Skeletal muscle tissue (tissue), 4 donors: ENCODE measurements around the gene HSD17B2. TPM values are rescaled to one million over a fixed set of nuclear protein-coding genes. Genes with fewer than 3 reads are reported as not detected.
"Not testable (repeated sequence)": the region's sequence is repeated elsewhere in the genome, so short reads cannot be mapped to it uniquely, and the experiment has no call there.

Source experiments
- H3K27ac ChIP-seq: one replicate; pipeline ENCODE4 v1.7.0; 2013; ENCODE audit warnings: mild to moderate bottlenecking, low read depth, low read length, inconsistent platforms
- H3K27me3 ChIP-seq, 3 donors: one replicate each; pipeline ENCODE4 v1.7.0; 2013; ENCODE audit warnings: low read length in 3 of 3; ENCODE audit not compliant: control insufficient read depth in 3 of 3, insufficient read depth in 3 of 3
- H3K36me3 ChIP-seq, 3 donors: one replicate each; pipeline ENCODE4 v1.7.0; 2013; ENCODE audit warnings: low read length in 3 of 3; ENCODE audit not compliant: control insufficient read depth in 3 of 3, insufficient read depth in 3 of 3
- H3K4me1 ChIP-seq, 3 donors: one replicate each; pipeline ENCODE4 v1.7.0; 2013; ENCODE audit warnings: low read length in 3 of 3, mild to moderate bottlenecking in 3 of 3; ENCODE audit not compliant: control insufficient read depth in 3 of 3, insufficient read depth in 3 of 3
- H3K4me3 ChIP-seq, 3 donors: one replicate each; pipeline ENCODE4 v1.7.0; 2013; ENCODE audit warnings: low read length in 3 of 3
- H3K9ac ChIP-seq, 3 donors: one replicate each; pipeline ENCODE4 v1.7.0; 2013; ENCODE audit warnings: low read length in 3 of 3, mild to moderate bottlenecking in 3 of 3, moderate library complexity in 2 of 3, low read depth in 1 of 3
- H3K9me3 ChIP-seq, 3 donors: one replicate each; pipeline ENCODE4 v1.7.0; 2013; ENCODE audit warnings: low read length in 3 of 3; ENCODE audit not compliant: control insufficient read depth in 3 of 3
- total RNA-seq: library from RNA; depleted of rRNA; stranded (reverse); fragments of >200 nt; gene quantifications from one replicate; pipeline ENCODE4 v1.2.3, GENCODE V29; 2014
- donor health status: Osteomylitis.

The HSD17B2 gene
- total RNA-seq, 1 donor from 2014 or later, result not detected

DNA sequence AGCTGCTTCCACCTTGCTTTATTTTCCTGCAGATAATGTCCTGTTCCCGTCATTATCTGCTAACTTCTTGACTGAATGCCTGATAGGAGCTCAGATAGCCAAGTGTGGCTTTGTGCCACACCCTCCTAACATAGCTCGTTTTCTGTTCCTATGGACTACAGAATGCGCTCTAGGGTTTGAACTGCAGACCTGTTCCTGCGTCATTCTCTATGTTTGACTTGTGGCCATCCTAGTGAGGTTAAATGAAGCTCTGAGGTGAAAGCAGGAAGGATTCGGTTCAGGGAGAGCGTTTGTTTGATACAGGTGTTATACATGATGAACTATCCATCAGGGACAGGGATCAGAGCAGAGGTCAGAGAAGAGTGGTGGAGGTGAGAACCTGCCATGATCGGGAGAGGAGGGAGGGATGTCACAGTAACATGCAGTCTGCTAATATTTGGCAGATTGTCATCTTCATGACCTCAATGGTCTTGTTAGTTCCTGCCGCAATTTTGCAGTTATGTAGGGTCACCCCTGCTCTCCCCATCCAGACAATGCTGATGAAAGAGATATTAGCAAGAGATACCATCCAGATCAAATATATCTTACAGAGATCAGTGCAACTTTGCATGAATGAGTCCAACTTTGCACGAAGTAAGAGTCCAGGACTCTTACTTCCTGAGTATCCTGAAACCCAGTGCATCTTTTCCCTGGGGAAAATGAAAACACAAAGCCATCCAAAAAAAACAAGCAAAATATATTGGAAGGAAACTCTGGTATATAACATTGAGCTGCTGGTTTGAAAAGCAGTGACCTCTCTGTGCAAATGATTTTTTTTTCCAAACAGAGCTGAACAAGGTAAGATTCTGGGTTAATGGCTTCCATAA lies 102.1 kb downstream of the HSD17B2 start:
- Histone ChIP-seq H3K9ac (no peak overlapping the region), H3K27me3 (no peaks in the 10 kb centered on the region), H3K9me3 (no peaks in the 10 kb centered on the region), H3K36me3 (peaks cover 0 to 3% (median 0%) of the 10 kb centered on the region in 3 donors), H3K27ac (no peak overlapping the region), H3K4me3 (no peak overlapping the region), H3K4me1 (no peaks in the 10 kb centered on the region)

GRCh38 chr16:82137822-82138167 lies 102.7 kb downstream of the HSD17B2 start:
- Histone ChIP-seq H3K27me3 (no peaks in the 10 kb centered on the region), H3K4me3 (no peak overlapping the region), H3K36me3 (peaks cover 0 to 3% (median 0%) of the 10 kb centered on the region in 3 donors), H3K27ac (no peak overlapping the region), H3K9me3 (no peaks in the 10 kb centered on the region), H3K4me1 (no peaks in the 10 kb centered on the region), H3K9ac (no peak overlapping the region)

DNA sequence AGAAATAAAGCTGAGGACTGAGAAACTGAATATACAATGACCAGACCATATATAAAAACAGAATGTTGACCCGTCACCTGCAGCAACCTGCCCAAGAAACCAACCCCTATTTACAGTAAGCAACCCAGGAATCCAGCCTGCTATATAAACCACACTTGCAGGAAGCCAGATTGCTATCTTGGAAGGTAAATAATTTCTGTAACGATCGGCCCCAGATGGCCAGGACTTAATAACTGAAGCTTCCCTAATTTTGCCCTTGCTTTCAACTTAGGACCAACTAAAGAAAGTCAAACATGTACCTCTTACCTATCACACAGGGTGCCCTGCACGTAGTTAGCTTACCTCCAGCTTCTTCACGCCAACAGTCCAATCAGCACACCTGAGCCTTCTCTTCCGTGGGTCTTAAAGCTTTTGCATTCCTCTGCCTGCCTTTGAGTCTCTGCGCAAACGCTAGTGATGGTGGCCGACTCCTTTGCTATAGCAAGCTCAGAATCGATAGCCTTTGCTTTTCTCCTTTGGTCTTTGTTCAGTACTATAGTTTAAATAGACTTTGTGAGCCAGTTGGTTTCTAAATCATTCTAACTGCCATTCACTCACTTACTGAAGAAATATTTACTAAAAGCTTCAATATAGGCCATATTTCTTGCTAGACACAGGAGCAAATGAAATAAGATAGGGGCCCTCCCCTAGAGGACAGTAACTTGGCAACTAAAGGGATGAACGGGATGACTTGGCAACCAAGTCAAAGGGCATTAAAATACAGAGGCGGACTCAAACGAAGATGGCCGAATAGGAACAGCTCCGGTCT lies 103.6 kb downstream of the HSD17B2 start:
- Histone ChIP-seq H3K4me1 (no peaks in the 10 kb centered on the region), H3K9ac (no peak overlapping the region), H3K27me3 (no peaks in the 10 kb centered on the region), H3K36me3 (peaks cover 0 to 3% (median 0%) of the 10 kb centered on the region in 3 donors), H3K27ac (no peak overlapping the region), H3K4me3 (no peak overlapping the region), H3K9me3 (no peaks in the 10 kb centered on the region)

DNA sequence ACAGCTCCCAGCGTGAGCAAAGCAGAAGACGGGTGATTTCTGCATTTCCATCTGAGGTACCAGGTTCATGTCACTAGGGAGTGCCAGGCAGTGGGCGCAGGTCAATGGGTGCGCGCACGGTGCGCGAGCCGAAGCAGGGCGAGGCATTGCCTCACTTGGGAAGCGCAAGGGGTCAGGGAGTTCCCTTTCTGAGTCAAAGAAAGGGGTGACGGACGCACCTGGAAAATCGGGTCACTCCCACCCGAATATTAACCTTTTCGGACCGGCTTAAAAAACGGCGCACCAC lies 104.2 kb downstream of the HSD17B2 start:
- not testable (repeated sequence) for H3K27me3 ChIP-seq, H3K9ac ChIP-seq, H3K4me3 ChIP-seq, H3K9me3 ChIP-seq, H3K27ac ChIP-seq, H3K36me3 ChIP-seq, H3K4me1 ChIP-seq

- H3K9ac ChIP-seq, result no peak overlapping the region
- no peaks in the 10 kb centered on the region for H3K9me3 ChIP-seq
- H3K4me1 ChIP-seq, result no peaks in the 10 kb centered on the region
Measured at GRCh38 chr16:82146556-82146955, 111.5 kb downstream of the HSD17B2 start.

DNA sequence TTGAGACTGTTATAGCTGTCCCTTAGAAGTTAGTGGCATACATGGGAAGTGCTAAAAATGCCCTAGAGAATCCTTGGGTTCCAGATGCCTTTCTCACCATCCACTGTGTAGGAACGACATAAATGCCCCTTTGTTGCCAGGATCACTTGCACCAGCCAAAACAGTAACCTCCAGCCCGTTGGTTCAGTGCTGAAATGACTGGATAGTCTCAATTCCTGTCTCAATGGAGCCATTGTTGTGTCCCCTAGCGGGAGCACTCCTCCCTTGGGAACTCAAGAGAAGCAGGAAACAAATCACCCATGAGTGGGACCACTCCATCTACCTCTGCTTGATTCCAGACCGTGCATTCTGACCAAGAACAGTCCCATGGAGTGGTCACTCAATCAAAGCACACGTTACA lies 111.9 kb downstream of the HSD17B2 start:
- Histone ChIP-seq H3K36me3 (peaks cover 6 to 16% (median 12%) of the 10 kb centered on the region in 3 donors), H3K9me3 (no peaks in the 10 kb centered on the region), H3K27me3 (no peaks in the 10 kb centered on the region), H3K9ac (no peak overlapping the region), H3K27ac (no peak overlapping the region), H3K4me1 (no peaks in the 10 kb centered on the region), H3K4me3 (no peak overlapping the region)

More at GRCh38 chr16:82146556-82146955, 111.5 kb downstream of the HSD17B2 start:
- peaks cover 6 to 16% (median 12%) of the 10 kb centered on the region in 3 donors for H3K36me3 ChIP-seq
- no peak overlapping the region for H3K4me3 ChIP-seq
- H3K27me3 ChIP-seq, result no peaks in the 10 kb centered on the region
- no peak overlapping the region for H3K27ac ChIP-seq

- Histone ChIP-seq H3K4me3 (no peak overlapping the region), H3K4me1 (no peaks in the 10 kb centered on the region), H3K27me3 (no peaks in the 10 kb centered on the region), H3K36me3 (peaks cover 6 to 16% (median 12%) of the 10 kb centered on the region in 3 donors), H3K9me3 (no peaks in the 10 kb centered on the region), H3K9ac (no peak overlapping the region), H3K27ac (no peak overlapping the region)
Measured at GRCh38 chr16:82147546-82147945, 112.5 kb downstream of the HSD17B2 start.

Other genes with a start within 250 kb of the HSD17B2 start
- 0.52 TPM for gene SDR42E1, start 23.8 kb upstream of the HSD17B2 start, total RNA-seq
- gene MPHOSPH6, start 135.0 kb downstream of the HSD17B2 start, total RNA-seq, result 6.3 TPM